GM19099 (cell line): ENCODE data around the gene VWF.

Source experiments
- POLR2A ChIP-seq: IDR thresholded peaks from 3 replicates; pipeline ENCODE4 v1.6.1; 2011; ENCODE audit warnings: low read depth; ENCODE audit not compliant: insufficient read length; ENCODE audit errors: extremely low read depth

The VWF gene

DNA sequence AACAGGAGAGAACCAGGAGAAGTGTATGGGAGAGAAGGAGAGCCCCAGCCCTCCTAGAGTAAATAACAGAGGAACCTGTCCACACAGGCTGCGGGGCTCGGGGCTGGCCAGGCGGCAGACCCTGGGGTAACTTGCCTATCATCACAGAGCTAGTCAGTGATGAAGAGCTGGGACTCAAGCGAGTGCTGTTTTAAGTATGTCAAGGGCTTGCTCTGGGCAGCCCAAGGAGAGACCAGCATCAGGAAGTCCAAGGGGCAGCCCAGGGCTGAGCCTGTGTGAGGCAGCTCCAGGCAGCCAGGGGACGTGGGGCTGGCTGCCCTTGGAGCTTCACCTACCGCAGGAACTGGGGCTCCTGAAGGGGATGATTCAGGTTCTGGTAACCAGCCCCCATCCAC, 10.0 kb downstream of the VWF start:
- TF ChIP-seq POLR2A: no peak

- no peak for TF ChIP-seq POLR2A
Measured at GRCh38 chr12:6113691-6114475, 10.6 kb downstream of the VWF start.

- TF ChIP-seq POLR2A: no peak
Measured at GRCh38 chr12:6112004-6112403, 12.5 kb downstream of the VWF start.

- no peak for TF ChIP-seq POLR2A
Measured at GRCh38 chr12:6110006-6110405, 14.5 kb downstream of the VWF start.

DNA sequence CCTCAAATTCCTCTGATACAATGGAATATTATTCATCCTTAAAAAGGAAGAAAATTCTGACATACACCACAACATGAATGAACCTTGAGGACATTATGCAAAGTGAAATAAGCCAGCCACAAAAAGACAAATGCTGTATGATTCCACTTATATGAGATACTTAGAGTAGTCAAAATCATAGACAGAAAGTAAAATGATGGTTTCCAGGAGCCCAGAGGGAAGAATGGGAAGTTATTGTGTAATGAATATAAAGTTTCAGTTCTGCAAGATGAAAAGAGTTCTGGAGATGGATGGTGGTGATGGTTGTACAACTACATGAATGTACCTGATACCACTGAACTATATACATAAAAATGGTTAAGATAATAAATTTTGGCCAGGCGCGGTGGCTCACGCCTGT, 18.3 kb downstream of the VWF start:
- no peak for TF ChIP-seq POLR2A

GRCh38 chr12:6104842-6105241, 19.6 kb downstream of the VWF start:
- TF ChIP-seq POLR2A: no peak

- TF ChIP-seq POLR2A: no peak
Measured at GRCh38 chr12:6104027-6104426, 20.4 kb downstream of the VWF start.

DNA sequence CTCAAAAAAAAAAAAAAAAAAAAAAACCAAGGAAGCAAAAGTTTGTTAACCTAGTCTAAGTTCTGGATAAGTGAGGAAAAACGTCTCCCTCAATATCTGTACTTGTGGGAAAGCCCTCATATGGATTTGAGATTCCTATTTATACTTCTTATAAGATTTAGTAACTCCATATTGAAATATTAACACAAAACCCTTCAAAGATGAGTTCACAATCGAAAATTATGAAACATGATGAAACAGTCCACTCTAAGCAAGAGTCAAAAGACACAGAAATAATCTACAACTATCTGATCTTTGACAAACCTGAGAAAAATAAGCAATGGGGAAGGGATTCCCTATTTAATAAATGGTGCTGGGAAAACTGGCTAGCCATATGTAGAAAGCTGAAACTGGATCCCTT, 25.2 kb downstream of the VWF start:
- TF ChIP-seq POLR2A: no peak

- TF ChIP-seq POLR2A: no peak
Measured at GRCh38 chr12:6097411-6097810, 27.1 kb downstream of the VWF start.

GRCh38 chr12:6096527-6096926, 27.9 kb downstream of the VWF start:
- TF ChIP-seq POLR2A: no peak

DNA sequence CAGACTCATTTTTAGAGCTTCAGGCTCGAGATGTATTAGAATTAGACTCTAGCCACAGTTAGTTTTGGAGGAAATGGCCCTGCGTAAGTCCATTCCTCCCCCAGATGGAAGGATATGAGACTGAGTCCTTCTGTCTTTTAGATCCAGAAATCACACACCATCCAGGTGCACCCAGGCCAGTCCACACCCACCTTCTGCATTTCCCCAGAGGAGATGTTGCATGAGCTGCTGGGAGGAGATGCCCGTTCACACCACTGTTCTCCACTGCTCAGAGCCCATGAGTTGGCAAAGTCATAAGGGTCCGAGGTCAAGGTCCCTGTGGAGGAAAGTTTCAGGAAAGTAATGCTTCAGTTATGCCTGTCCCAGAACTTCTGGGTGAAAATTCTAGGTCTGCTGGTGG, 29.2 kb downstream of the VWF start:
- no peak for TF ChIP-seq POLR2A

- TF ChIP-seq POLR2A: no peak
Measured at GRCh38 chr12:6093764-6094163, 30.7 kb downstream of the VWF start.

DNA sequence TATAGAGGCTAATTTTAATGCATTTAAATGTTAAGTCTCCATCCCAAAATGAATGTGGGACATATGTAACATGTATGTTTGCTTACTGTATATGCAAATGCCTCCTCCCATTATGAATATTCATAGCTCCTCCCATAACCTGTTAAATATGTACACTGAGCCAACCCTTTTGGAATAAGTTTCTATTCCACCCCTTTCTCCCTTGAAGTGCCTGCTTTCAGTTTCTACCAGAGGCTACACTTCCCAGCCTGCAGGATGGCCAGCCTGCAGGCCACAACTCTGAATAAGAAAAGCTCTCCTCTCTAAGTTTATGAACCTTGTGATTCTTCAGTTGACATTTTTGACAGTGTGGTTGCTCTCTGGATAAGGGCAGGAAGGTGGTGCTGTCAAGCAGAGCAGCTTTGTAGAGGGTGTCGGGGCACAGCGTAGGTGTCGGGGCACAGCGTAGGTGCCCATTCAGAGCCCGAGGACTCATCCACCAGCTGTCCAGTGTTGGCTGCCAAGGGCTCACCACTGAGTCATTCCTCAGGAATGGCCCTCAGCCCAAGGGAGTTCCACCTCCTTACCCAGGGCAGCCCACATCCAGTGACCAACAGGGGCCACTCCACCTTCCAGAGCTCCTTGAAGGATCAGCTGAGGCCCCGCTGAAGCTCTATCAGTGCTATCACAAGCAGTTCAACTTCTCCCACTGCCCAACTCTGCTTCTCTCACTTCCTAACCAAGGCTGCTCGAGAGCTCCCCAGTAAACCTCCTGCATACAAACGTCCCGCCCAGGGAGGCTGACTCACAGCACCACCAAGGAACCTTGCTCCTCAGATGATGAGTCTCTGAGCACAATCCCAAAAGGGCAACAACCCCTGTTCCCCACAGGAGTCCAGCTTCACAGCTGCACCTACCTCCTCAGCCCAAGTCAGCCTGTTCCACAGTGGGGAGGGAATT, 31.4 kb downstream of the VWF start:
- TF ChIP-seq POLR2A: no peak

- TF ChIP-seq POLR2A: no peak
Measured at GRCh38 chr12:6091786-6092566, 32.5 kb downstream of the VWF start.

GRCh38 chr12:6090803-6091202, 33.7 kb downstream of the VWF start:
- TF ChIP-seq POLR2A: no peak
